Activated gamma-delta T cell treated with anti-CD3 and anti-CD28 coated beads, Interleukin-2, amount 50 U/mL, for 16 hours (primary cell): ENCODE results near the gene ZNF202.
"Not testable (repeated sequence)": the region's sequence is repeated elsewhere in the genome, so short reads cannot be mapped to it uniquely, and the experiment has no call there.

ENCODE experiments used
- DNase-seq: peaks from one replicate; pipeline ENCODE4 v3.0.0-alpha.2; 2020; ENCODE audit warnings: low read depth

ZNF202 gene

GRCh38 chr11:123741159-123742030, at the start of gene ZNF202:
ZNF202 (minus strand) TSS chr11:123741660; CDS start chr11:123730888, 10,772 bp downstream.
- peak; percentile 85 for DNase-seq

- no peak for DNase-seq
Observed at GRCh38 chr11:123783536-123783935, 42.1 kb upstream of the ZNF202 start.

GRCh38 chr11:123778511-123778910, 37.1 kb upstream of the ZNF202 start:
- DNase-seq, result no peak

- DNase-seq, result no peak
Observed at GRCh38 chr11:123775715-123776549, 34.5 kb upstream of the ZNF202 start.

GRCh38 chr11:123775289-123775688, 33.8 kb upstream of the ZNF202 start:
- no peak for DNase-seq

GRCh38 chr11:123773959-123774358, 32.5 kb upstream of the ZNF202 start:
- no peak for DNase-seq

- DNase-seq, result no peak
Observed at GRCh38 chr11:123773026-123773425, 31.6 kb upstream of the ZNF202 start.

- no peak for DNase-seq
Observed at GRCh38 chr11:123771664-123772063, 30.2 kb upstream of the ZNF202 start.

- DNase-seq, result no peak
Observed at GRCh38 chr11:123770712-123771111, 29.3 kb upstream of the ZNF202 start.

GRCh38 chr11:123765601-123766000, 24.1 kb upstream of the ZNF202 start:
- DNase-seq, result no peak

- no peak for DNase-seq
Observed at GRCh38 chr11:123762422-123762821, 21.0 kb upstream of the ZNF202 start.

- DNase-seq, result no peak
Observed at GRCh38 chr11:123760894-123761293, 19.4 kb upstream of the ZNF202 start.

GRCh38 chr11:123757976-123758375, 16.5 kb upstream of the ZNF202 start:
- DNase-seq, result no peak

- DNase-seq, result no peak
Observed at GRCh38 chr11:123755813-123756212, 14.4 kb upstream of the ZNF202 start.

GRCh38 chr11:123755344-123755743, 13.9 kb upstream of the ZNF202 start:
- no peak for DNase-seq

GRCh38 chr11:123754101-123754568, 12.7 kb upstream of the ZNF202 start, which contains the start of gene OR6X1:
OR6X1 (minus strand) TSS chr11:123754518; CDS start chr11:123754518, 0 bp downstream.
- no peak for DNase-seq

- DNase-seq, result no peak
Observed at GRCh38 chr11:123753110-123753509, 11.7 kb upstream of the ZNF202 start.

GRCh38 chr11:123751781-123752180, 10.3 kb upstream of the ZNF202 start:
- DNase-seq, result no peak

GRCh38 chr11:123748349-123748748, 6.9 kb upstream of the ZNF202 start:
- DNase-seq, result not testable (repeated sequence)

- DNase-seq, result no peak
Observed at GRCh38 chr11:123745764-123746451, 4.4 kb upstream of the ZNF202 start.

- DNase-seq, result no peak
Observed at GRCh38 chr11:123742724-123743120, 1.3 kb upstream of the ZNF202 start.
